ENCODE results near the gene EMILIN3.

DNA sequence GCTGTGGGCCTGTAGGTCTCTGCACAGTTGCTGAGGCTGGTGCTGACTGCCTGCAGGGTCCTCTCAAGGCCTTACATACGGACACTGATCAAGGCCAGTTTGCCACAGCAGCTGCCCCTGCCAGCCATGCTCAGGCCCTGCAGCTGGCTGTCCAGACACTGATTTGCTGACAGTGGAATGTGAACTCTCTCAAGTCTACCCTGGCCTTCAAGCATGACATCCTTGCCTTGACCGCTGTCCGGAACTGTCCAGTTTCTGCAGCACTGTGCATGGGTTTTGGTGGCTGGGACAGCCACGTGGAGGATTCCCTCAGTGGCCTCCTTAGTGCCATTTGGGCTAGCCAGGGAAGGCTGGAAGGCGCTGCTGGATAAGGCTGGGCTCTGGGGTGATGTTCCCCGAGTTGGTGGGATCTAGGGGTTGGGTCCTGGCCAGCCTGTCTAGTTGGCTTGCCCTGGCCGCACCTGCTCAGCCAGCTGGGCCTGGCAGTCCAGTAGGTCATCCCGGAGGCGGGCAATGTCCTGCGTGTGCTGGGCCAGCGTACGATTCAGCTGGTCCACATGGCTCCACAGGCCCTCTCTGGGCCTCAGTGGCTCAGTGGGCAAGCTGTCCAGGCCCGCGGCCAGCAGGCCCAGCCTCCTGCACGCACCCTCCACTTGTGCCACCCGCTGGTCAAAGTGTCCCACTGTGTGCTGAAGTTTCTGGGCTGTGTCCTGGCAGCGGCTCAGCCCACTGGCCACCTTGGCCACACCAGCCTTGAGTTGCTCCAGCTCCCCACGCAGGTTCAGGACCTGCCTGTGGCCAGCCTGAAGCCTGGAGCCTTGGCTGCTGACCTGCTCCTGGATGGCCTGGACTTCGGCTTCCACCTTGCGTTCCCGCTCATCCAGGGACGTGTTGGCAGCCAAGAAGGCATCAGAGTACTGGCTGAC, 5.5 kb downstream of the EMILIN3 start:
- TF ChIP-seq, protein P1, sequence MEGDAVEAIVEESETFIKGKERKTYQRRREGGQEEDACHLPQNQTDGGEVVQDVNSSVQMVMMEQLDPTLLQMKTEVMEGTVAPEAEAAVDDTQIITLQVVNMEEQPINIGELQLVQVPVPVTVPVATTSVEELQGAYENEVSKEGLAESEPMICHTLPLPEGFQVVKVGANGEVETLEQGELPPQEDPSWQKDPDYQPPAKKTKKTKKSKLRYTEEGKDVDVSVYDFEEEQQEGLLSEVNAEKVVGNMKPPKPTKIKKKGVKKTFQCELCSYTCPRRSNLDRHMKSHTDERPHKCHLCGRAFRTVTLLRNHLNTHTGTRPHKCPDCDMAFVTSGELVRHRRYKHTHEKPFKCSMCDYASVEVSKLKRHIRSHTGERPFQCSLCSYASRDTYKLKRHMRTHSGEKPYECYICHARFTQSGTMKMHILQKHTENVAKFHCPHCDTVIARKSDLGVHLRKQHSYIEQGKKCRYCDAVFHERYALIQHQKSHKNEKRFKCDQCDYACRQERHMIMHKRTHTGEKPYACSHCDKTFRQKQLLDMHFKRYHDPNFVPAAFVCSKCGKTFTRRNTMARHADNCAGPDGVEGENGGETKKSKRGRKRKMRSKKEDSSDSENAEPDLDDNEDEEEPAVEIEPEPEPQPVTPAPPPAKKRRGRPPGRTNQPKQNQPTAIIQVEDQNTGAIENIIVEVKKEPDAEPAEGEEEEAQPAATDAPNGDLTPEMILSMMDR (IDR thresholded peaks at IDR 0.05; ENCODE audit: insufficient read depth, low read length) = no peak
- TF ChIP-seq, protein P2, sequence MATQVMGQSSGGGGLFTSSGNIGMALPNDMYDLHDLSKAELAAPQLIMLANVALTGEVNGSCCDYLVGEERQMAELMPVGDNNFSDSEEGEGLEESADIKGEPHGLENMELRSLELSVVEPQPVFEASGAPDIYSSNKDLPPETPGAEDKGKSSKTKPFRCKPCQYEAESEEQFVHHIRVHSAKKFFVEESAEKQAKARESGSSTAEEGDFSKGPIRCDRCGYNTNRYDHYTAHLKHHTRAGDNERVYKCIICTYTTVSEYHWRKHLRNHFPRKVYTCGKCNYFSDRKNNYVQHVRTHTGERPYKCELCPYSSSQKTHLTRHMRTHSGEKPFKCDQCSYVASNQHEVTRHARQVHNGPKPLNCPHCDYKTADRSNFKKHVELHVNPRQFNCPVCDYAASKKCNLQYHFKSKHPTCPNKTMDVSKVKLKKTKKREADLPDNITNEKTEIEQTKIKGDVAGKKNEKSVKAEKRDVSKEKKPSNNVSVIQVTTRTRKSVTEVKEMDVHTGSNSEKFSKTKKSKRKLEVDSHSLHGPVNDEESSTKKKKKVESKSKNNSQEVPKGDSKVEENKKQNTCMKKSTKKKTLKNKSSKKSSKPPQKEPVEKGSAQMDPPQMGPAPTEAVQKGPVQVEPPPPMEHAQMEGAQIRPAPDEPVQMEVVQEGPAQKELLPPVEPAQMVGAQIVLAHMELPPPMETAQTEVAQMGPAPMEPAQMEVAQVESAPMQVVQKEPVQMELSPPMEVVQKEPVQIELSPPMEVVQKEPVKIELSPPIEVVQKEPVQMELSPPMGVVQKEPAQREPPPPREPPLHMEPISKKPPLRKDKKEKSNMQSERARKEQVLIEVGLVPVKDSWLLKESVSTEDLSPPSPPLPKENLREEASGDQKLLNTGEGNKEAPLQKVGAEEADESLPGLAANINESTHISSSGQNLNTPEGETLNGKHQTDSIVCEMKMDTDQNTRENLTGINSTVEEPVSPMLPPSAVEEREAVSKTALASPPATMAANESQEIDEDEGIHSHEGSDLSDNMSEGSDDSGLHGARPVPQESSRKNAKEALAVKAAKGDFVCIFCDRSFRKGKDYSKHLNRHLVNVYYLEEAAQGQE (IDR thresholded peaks at IDR 0.05; ENCODE audit: insufficient replicate concordance, low read depth) = no peak
- TF ChIP-seq GABPA (IDR thresholded peaks at IDR 0.05; ENCODE audit: low read depth) (no peak), POLR2AphosphoS5 (IDR thresholded peaks at IDR 0.05; ENCODE audit: low read depth) (no peak), SPI1 (IDR thresholded peaks at IDR 0.05; ENCODE audit: borderline replicate concordance, low read depth) (no peak)
